ENCODE results near the gene HIVEP3.

HIVEP3 gene

GRCh38 chr1:41789661-41790330 lies 128.9 kb downstream of the HIVEP3 start:
- DNase-seq (ENCODE audit: low read depth), result no peak

DNA sequence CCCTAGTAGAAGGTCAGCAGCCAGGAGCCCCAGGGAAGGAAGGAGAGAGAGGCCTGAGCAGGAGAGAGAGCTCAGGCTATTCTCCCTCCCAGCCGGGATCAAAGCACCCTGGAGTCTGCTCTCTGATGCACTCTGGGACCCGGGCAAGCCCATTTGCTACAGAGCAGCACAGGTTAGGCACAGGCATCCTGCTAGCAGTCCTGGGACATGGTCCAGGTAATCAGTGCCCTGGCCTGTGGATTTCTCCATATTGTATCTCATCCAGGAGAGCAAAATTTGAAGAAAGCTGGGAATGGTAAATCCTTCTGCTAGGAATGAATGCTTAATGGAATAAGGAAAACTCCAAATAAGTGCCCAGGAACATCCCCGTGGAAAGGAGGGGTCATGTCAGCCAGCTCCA lies 130.3 kb downstream of the HIVEP3 start:
- no peak for DNase-seq (ENCODE audit: low read depth)

DNA sequence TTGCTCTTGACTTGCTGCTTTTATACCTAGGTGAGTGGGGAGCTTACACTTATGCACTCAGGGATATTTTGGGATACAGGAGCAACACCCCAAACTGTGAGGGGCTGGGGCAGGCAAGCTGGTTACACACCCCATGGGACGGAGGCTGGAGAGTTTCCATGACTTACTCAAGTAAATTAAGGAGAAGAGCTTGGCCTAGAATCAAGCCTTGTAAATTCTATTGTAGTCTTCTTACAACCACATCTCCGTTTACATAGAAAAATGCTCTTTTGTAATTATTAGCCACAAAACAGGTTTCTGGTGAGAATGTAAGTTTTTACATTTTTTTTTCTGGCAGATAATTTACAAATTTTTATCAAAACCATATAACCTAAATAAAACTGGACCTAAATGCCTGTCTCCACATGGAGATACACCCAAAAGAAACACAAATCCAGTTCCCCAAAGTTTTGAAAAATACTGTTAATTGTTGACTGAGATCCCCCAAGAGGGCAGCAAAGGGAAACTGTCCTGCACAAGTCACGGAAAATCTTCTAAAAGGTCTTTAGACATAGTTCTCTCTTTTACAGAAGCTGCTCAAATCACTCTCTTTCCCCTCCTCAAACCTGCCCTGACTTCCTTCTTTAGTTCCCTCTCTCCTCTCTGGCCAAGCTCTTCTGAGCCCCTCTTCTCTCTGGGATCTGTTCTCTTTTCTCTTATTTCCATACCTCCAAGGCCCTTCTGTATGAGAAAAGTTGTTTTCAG lies 134.0 kb downstream of the HIVEP3 start:
- no peak for DNase-seq (ENCODE audit: low read depth)

DNA sequence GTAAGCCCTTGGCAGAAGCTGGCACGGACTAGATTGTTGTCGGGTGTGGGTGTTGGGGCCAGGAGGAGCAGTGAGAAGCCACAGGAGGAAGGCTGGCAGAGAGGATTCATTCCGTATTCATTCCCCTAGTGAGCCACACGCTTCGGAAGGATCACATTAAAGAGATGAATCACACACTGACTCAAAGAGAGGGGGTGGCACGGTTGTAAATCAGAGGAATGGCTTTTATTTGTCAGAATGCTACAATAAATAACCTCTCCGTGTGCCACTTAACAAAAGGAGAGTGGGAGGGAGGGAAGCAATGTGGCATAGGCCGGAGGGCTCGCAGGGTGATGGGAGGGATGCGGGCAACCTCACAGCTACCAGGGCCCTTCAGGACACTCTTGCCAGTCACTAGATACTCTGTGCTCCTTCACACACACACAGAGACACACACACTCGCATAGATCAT lies 135.5 kb downstream of the HIVEP3 start:
- DNase-seq (ENCODE audit: low read depth), result peak; percentile 47

- DNase-seq (ENCODE audit: low read depth), result no peak
Measured at GRCh38 chr1:41780916-41781315, 137.8 kb downstream of the HIVEP3 start.

DNA sequence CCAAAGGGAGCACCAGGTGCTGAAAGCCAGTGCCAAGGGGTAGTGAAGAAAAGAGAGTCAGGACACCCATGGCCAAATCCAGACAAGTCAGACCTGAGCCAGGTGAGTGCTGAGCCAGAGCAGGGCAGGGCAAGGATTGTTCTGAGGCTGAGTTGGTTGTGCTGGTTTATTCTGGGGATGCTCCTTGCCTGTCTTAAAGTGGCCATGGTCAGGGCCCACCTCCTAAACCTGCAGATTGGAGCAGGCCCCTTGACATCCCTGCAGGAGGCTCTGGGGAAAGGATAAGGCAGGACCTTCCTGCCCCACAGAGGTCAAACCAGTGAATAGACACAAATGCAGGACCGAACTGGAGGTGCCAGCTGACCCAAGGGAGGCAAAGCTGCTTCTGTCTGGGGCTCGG lies 138.4 kb downstream of the HIVEP3 start:
- DNase-seq (ENCODE audit: low read depth), result no peak

DNA sequence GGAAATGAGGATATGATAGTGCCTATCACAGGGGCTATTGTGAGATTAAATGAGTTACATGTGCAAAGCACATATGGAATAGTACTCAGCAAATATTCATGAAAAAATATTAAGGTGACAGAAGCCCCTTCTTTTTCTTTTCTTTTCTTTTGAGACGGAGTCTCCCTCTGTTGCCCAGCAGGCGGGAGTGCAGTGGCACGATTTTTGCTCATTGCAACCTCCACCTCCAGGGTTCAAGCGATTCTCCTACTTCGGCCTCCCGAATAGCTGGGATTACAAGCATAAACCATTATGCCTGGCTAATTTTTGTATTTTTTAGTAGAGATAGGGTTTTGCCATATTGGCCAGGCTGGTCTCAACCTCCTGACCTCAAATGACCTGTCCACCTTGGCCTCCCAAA lies 139.4 kb downstream of the HIVEP3 start:
- no peak for DNase-seq (ENCODE audit: low read depth)

- DNase-seq (ENCODE audit: low read depth), result no peak
Measured at GRCh38 chr1:41777695-41778094, 141.0 kb downstream of the HIVEP3 start.

- no peak for DNase-seq (ENCODE audit: low read depth)
Measured at GRCh38 chr1:41776891-41777441, 141.8 kb downstream of the HIVEP3 start.

DNA sequence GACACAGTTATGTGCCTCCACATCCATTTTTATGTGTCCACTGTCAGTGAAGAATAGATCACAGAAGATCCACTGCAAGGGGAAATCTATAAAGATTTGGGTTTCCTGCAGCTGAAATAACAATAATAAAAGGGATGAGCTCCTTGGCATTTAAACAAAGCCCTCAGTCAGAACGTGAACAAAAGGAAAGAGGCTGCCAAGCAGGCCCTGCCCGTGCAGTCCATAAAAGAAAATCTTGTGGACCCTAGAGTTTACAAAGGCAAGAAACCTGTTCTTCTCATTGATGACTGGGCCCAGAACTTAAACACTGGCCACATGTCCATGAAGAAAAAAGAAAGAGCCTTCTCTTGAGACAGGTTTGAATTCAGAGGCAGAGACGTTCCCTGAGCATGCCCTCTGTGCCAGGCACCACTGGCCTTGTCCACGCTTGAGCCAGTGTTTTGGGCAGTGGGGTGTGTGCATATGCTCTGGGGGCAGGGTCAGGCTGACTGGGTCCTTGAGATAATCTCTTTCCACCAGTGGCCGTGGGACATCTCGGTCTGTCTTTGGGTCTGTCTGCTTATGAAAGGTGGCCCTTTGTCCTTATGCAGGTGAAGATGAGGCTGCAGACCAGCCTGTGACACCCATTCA lies 142.7 kb downstream of the HIVEP3 start:
- DNase-seq (ENCODE audit: low read depth), result no peak

DNA sequence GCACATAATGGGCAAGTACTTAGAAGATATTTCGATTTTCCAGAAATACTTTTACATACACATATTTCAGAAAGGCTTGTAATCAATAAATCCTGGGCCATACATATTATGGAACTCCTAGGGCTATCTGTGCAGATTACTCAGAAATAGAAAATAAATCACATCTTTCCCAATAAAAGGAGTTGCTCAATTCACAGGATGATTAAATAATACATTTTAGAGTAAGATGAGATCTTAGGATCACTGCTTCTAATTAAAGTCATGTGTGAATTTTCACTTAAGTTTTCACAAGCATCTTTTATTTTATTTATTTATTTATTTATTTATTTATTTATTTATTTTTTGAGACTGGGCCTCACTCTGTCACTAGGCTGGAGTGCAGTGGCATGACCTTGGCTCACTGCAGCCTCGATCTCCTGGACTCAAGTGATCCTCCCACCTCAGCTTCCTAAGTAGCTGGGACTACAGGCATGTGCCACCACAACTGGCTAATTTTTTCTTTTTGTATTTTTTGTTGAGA lies 144.2 kb downstream of the HIVEP3 start:
- no peak for DNase-seq (ENCODE audit: low read depth)

DNA sequence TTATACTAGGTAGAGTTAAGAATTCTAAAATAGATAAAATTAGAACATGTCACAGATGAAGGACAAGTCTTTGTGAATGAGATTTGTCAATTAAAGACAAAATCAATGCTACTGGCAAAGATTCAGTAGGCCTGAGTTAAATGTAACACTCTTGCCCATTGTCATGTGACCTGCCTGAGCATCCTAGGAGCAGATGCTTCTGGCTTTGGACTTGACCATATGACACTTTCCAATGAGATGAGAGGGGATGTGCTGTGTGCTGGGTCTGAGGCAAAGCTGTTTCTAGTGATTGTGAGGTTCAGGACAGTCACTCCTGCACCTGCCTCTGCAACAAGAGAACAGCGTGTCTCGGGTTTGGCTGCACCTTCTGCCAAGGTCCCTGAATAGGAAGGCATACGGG lies 144.9 kb downstream of the HIVEP3 start:
- no peak for DNase-seq (ENCODE audit: low read depth)

GRCh38 chr1:41773144-41773591 lies 145.6 kb downstream of the HIVEP3 start:
- DNase-seq (ENCODE audit: low read depth), result peak; percentile 68

- DNase-seq (ENCODE audit: low read depth), result no peak
Measured at GRCh38 chr1:41769068-41769467, 149.7 kb downstream of the HIVEP3 start.

DNA sequence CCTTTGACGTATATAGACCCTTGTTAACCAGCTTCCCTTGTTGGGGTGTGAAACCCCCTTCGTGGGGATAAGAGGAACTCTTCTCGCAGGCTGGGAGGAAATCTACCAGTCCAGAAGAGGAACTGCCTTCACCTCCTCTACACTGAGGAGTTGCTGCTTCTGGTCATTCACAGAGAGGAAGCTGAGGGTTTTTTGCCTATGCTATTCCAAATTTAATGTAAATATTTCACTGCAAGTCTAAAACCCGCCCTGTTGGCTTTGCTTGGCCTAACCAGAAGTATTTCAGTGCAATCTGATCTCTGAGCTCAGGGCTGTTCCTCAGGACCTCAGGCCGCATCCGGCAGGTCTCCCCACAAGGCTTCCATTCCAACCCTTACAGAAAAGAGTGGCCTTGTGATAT lies 150.1 kb downstream of the HIVEP3 start:
- DNase-seq (ENCODE audit: low read depth), result no peak

DNA sequence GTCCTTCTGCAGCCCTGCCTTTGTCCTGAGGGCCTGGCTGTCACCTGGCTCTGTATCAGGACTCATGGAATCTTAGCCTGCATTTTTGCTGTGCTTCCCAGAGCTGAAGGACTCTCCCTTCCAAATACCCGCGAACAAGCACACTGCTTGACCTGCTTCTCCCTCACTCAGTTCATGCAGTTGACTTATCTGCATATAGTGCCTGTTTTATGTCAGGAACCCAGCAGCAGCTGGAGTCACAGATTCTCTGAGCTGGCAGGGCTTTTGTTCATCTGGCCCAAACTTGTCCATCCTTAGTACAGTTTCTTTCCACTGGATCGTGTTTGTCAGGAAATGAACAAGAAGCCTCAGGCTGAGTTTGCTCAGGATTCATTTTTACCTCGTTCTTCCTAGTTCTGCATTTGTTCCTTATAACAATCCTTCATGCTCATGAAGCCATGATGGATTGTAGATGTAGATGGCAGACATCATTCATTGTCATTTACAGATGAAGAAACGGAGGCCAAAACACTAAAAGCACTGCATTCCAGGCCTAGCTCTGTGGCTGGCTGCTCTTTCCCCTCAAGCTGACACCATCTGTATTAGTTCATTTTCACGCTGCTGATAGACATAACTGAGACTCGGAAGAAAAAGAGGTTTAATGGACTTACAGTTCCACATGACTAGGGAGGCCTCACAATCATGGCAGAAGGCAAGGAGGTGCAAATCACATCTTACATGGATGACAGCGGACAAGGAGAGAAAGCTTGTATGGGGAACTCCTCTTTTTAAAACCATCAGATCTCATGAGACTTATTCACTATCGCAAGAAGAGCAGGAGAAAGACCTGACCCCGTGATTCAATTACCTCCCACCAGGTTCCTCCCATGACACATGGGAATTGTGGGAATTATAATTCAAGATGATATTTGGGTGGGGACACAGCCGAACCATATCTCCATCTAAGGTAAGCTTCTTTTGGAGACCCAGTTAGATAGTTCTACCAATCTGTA lies 150.9 kb downstream of the HIVEP3 start:
- DNase-seq (ENCODE audit: low read depth), result no peak

- DNase-seq (ENCODE audit: low read depth), result no peak
Measured at GRCh38 chr1:41766546-41766945, 152.2 kb downstream of the HIVEP3 start.

DNA sequence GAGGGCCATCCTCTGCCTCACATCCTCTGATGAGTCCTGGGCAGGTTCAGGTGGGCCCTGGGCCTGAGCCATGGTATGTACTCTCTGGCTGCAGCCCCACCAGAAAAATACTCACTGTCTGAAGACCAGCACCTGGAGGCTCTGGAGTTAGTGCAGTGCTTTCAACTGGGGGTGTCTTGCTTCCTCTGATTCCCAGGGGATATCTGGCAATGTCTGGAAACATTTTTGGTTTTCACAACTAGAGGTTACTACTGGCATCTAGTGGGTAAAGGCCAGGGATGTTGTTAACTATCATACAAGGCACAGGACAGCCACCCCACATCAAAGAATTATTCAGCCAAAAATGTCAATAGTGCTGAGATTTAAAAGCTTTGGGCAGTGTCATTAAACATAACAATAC lies 152.7 kb downstream of the HIVEP3 start:
- DNase-seq (ENCODE audit: low read depth), result no peak

DNA sequence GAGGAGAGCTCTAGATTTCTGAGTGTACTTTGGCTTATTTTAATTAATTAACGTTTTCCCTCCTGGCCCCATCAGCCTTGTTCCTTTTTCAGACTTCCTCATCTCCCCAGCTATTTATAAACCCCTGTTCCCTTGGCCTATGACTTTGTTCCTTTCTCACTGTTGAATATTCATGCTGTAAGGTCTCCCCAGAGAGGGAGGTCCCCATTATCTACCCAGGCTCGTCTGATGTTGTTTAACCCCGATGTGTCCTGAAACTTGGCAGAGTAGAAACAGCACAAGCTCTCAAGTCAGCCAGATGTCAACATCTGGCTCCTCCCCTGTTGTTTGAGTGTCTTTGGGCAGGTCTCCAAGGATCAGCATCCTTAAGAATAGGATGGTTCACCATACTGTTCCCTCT lies 153.6 kb downstream of the HIVEP3 start:
- no peak for DNase-seq (ENCODE audit: low read depth)

DNA sequence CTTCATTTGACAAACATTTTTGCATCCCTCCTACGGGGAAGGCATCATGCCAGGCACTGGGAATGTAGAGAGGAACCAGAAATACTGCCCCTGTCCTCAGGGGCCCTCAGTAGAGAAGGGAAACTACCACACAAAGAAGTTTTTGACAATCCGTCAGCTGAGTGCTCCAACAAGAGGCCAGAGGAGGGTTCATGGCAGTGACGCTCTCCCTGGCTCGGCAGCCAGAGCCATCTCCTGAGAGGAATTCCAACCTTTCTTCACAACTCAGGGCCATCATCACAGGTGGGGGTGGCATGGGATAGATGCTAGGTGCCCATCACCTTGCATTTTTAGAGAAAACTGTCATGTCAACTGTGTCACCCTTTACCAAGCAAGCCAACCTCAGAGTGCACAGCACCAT lies 154.1 kb downstream of the HIVEP3 start:
- DNase-seq (ENCODE audit: low read depth), result no peak

- DNase-seq (ENCODE audit: low read depth), result no peak
Measured at GRCh38 chr1:41762777-41763176, 155.9 kb downstream of the HIVEP3 start.
